DND-41 (cell line): Measurements from ENCODE around the gene PLA2G4B.

Experiments used
- ATAC-seq: fragments of 200-7000 bp; cut with Tn5 transposase; 3 replicates; pipeline ENCODE4 v1.9.1; 2021; ENCODE audit warnings: low read depth; ENCODE audit not compliant: insufficient read depth
- DNase-seq: peaks from one replicate; pipeline ENCODE4 v3.0.0-alpha.2; 2020
- H2AFZ ChIP-seq: 2 replicates; pipeline ENCODE4 v1.6.0; 2012; ENCODE audit warnings: low read depth, low read length
- H3K27ac ChIP-seq: 2 replicates; pipeline ENCODE4 v1.5.1; 2012; ENCODE audit warnings: low read length, inconsistent platforms
- H3K27me3 ChIP-seq: fragments of 200-600 bp; sonication (generic); 2 replicates; pipeline ENCODE4 v1.6.0; 2012; ENCODE audit warnings: low read length, mild to moderate bottlenecking, inconsistent platforms; ENCODE audit not compliant: insufficient read depth, poor library complexity
- H3K36me3 ChIP-seq: 2 replicates; pipeline ENCODE4 v1.5.1; 2012; ENCODE audit warnings: low read length, inconsistent platforms; ENCODE audit not compliant: insufficient read depth
- H3K4me1 ChIP-seq: 2 replicates; pipeline ENCODE4 v1.5.1; 2012; ENCODE audit warnings: mild to moderate bottlenecking, low read length; ENCODE audit not compliant: insufficient read depth
- H3K4me2 ChIP-seq: 2 replicates; pipeline ENCODE4 v1.6.0; 2012; ENCODE audit warnings: mild to moderate bottlenecking, moderate library complexity, low read length, inconsistent platforms; ENCODE audit not compliant: insufficient read depth
- H3K4me3 ChIP-seq, 2 experiments: fragments of 200-600 bp in 1 of 2; shearing (Covaris generic) in 1 of 2; 2 replicates each; pipeline ENCODE4 v1.5.1; 2012 to 2016; ENCODE audit warnings: inconsistent platforms in 2 of 2, low read length in 2 of 2, mild to moderate bottlenecking in 2 of 2, low read depth in 1 of 2, moderate library complexity in 1 of 2
- H3K79me2 ChIP-seq: 2 replicates; pipeline ENCODE4 v1.6.0; 2012; ENCODE audit warnings: low read length, inconsistent platforms; ENCODE audit not compliant: insufficient read depth
- H3K9ac ChIP-seq: 2 replicates; pipeline ENCODE4 v1.6.0; 2012; ENCODE audit warnings: low read depth, mild to moderate bottlenecking, inconsistent platforms, low read length, moderate library complexity
- H3K9me3 ChIP-seq: 2 replicates; pipeline ENCODE4 v1.5.1; 2012; ENCODE audit warnings: low read length, moderate library complexity, mild to moderate bottlenecking, inconsistent platforms; ENCODE audit not compliant: insufficient read depth, severe bottlenecking
- H4K20me1 ChIP-seq: 2 replicates; pipeline ENCODE4 v1.6.0; 2012; ENCODE audit warnings: low read length; ENCODE audit not compliant: insufficient read depth
- EZH2 ChIP-seq: IDR thresholded peaks from 3 replicates; pipeline ENCODE4 v1.6.1; 2012; ENCODE audit warnings: borderline replicate concordance, low read depth, mild to moderate bottlenecking, moderate library complexity, low read length, inconsistent platforms; ENCODE audit not compliant: severe bottlenecking
- TF ChIP-seq, protein P1 (sequence below): IDR thresholded peaks from 2 replicates; pipeline ENCODE4 v1.5.1; 2012; ENCODE audit warnings: borderline replicate concordance, low read length, moderate library complexity, mild to moderate bottlenecking; ENCODE audit not compliant: poor library complexity, severe bottlenecking; ENCODE audit errors: extremely low read depth

The PLA2G4B gene

DNA sequence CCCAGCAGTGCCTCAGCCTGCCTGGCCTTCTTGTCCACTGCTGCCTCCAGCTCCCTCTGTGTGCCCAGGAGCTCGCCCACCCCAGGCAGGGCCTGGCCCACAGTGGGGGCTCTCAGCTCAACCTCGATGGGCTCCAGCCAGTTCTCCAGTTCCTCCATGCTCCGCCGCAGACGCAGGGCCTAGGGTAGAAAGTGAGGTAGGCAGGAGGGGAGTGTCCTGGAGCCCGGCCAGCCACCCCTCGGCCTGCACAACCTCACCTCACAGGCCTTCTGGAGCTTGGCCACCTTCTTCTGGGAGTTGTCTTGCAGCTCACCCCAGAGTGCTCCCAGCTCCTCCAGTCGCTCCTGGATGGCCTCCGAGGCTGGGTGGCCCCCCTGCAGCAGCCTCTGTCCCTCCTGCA, 18.7 kb downstream of the PLA2G4B start:
- H3K9me3 ChIP-seq, result no peaks in the 10 kb centered on the region
- TF ChIP-seq EZH2, result no peak
- TF ChIP-seq, protein P1, sequence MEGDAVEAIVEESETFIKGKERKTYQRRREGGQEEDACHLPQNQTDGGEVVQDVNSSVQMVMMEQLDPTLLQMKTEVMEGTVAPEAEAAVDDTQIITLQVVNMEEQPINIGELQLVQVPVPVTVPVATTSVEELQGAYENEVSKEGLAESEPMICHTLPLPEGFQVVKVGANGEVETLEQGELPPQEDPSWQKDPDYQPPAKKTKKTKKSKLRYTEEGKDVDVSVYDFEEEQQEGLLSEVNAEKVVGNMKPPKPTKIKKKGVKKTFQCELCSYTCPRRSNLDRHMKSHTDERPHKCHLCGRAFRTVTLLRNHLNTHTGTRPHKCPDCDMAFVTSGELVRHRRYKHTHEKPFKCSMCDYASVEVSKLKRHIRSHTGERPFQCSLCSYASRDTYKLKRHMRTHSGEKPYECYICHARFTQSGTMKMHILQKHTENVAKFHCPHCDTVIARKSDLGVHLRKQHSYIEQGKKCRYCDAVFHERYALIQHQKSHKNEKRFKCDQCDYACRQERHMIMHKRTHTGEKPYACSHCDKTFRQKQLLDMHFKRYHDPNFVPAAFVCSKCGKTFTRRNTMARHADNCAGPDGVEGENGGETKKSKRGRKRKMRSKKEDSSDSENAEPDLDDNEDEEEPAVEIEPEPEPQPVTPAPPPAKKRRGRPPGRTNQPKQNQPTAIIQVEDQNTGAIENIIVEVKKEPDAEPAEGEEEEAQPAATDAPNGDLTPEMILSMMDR, result no peak
- no peak overlapping the region for H3K27ac ChIP-seq
- no peaks in the 10 kb centered on the region for H3K27me3 ChIP-seq
- no peak overlapping the region for H3K4me3 ChIP-seq
- H3K79me2 ChIP-seq, result no peaks in the 10 kb centered on the region
- no peaks in the 10 kb centered on the region for H3K36me3 ChIP-seq
- no peaks in the 10 kb centered on the region for H3K4me1 ChIP-seq
- no peak overlapping the region for H2AFZ ChIP-seq
- H3K9ac ChIP-seq, result no peak overlapping the region
- ATAC-seq (no peak), DNase-seq (no peak)
- no peaks in the 10 kb centered on the region for H4K20me1 ChIP-seq
- H3K4me2 ChIP-seq, result no peak overlapping the region

DNA sequence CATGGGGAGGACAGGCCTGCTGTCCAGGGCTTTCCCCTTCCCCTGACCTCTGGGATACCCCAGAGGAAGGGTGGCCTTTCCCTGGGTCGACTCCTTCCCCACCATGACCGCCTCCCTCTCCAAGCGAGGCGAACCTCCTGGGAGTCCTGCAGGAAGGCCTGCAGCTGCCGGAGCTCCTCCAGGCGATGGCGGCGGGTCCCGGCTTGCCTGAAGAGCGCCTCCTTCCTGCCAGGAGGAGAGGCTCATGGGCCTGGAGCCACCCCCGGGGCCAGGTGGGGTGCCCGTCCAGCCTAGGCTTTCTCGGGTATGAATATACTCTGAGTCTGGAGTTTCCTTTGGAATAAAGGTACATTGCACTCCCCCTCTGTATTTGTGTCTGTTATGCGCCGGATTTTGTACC, 20.1 kb downstream of the PLA2G4B start:
- H4K20me1 ChIP-seq, result no peaks in the 10 kb centered on the region
- H3K9me3 ChIP-seq, result no peaks in the 10 kb centered on the region
- H3K4me1 ChIP-seq, result no peaks in the 10 kb centered on the region
- H3K27me3 ChIP-seq, result no peaks in the 10 kb centered on the region
- no peaks in the 10 kb centered on the region for H3K36me3 ChIP-seq
- no peak overlapping the region for H3K4me3 ChIP-seq
- no peaks in the 10 kb centered on the region for H3K79me2 ChIP-seq
- no peak for DNase-seq
- H3K9ac ChIP-seq, result no peak overlapping the region
- no peak overlapping the region for H3K4me2 ChIP-seq
- TF ChIP-seq EZH2, result no peak
- TF ChIP-seq, protein P1, result no peak
- ATAC-seq, result no peak
- H2AFZ ChIP-seq, result no peak overlapping the region
- no peak overlapping the region for H3K27ac ChIP-seq

DNA sequence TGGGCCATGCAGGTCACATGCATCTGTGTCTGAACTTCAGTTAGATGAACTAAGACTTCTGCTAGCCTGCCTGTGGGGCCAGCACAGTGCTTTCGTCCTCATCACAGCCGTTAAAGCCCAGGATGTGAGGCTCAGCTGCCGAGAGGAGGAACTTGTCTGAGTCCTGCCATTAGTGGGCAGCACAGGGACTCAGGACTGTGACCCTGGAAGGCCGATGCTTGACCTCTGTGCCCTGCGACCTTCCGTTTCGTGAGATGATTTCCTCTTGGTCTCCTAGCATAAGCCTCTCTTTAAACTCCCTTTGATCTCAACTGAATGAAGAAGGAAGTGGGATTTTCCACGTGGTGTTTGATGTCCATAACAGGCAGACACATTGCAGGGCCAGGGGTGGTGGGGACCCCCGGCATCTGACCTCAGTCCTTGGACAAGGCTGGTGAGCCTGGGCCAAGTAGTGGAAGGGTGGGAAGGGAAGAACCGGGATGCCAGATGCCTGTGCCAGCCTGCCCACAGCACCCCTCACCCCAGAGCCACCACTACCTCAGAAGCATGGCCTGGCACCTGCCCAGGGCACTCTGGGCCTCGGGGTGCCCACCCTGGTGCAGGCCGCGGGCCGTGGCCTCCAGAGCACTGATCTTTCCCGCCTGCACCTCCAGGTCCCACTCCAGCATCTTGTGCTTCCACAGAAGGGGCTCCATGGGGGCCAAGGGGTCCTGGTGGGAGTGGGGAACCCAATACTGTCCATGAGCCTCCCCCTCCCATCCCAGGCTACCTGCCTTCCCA, 21.6 kb downstream of the PLA2G4B start:
- H3K4me3 ChIP-seq, result no peak overlapping the region
- no peak overlapping the region for H3K9ac ChIP-seq
- H3K9me3 ChIP-seq, result no peaks in the 10 kb centered on the region
- no peaks in the 10 kb centered on the region for H3K4me1 ChIP-seq
- TF ChIP-seq, protein P1, result no peak
- no peak overlapping the region for H2AFZ ChIP-seq
- H3K27me3 ChIP-seq, result no peaks in the 10 kb centered on the region
- ATAC-seq (no peak), DNase-seq (no peak)
- H3K27ac ChIP-seq, result no peak overlapping the region
- H3K4me2 ChIP-seq, result no peak overlapping the region
- H4K20me1 ChIP-seq, result no peaks in the 10 kb centered on the region
- H3K36me3 ChIP-seq, result no peaks in the 10 kb centered on the region
- no peaks in the 10 kb centered on the region for H3K79me2 ChIP-seq
